VCaP (cell line): ENCODE data around the gene DNER.

Experiments
- H3K27ac ChIP-seq: fragments of 450-650 bp; 2 replicates; pipeline ENCODE4 v1.5.1; 2017
- TF ChIP-seq, protein P1 (sequence below): fragments of 450-650 bp; conservative IDR thresholded peaks from 2 replicates; pipeline ENCODE4 v1.5.1; 2017; ENCODE audit warnings: mild to moderate bottlenecking, moderate library complexity

The DNER gene

DNA sequence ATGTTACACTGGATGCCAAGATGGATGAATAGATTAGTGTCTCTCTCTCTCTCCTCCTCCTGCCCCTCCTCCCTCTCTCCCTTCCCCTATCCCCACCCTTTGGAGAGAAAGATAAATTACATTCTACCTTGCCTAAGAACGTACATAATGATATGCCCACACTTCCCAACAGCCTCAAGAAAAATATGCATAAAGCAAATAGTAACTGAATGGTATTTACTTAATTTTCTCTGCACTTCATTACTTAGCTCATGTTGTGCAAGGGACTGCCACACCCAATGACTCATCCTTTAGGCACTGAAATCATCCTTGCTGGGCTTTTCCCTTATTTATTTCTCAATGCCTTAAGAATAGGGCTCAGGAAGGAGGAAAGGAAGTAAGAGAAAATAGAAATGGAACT is 306.0 kb downstream of the DNER start:
- H3K27ac ChIP-seq: no peak overlapping the region
- TF ChIP-seq, protein P1, sequence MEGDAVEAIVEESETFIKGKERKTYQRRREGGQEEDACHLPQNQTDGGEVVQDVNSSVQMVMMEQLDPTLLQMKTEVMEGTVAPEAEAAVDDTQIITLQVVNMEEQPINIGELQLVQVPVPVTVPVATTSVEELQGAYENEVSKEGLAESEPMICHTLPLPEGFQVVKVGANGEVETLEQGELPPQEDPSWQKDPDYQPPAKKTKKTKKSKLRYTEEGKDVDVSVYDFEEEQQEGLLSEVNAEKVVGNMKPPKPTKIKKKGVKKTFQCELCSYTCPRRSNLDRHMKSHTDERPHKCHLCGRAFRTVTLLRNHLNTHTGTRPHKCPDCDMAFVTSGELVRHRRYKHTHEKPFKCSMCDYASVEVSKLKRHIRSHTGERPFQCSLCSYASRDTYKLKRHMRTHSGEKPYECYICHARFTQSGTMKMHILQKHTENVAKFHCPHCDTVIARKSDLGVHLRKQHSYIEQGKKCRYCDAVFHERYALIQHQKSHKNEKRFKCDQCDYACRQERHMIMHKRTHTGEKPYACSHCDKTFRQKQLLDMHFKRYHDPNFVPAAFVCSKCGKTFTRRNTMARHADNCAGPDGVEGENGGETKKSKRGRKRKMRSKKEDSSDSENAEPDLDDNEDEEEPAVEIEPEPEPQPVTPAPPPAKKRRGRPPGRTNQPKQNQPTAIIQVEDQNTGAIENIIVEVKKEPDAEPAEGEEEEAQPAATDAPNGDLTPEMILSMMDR: no peak

DNA sequence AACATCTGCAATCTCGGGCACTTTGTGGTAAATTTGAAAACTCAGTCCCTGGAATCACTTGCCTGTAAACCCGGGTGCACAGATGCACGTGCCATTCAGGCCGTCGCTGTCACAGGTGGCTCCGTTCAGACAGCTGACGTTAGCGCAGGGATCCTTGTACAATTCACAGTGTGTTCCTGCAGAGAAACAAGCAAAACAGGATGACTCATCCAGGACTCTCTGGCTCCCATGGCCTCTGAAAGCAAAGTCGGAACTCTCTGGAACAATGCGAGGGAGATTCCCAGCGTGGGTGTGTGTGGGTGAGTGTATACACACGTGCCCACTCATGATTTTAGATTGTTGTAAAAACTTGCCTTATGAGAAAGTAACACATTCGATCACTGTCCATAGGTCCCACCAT is 307.2 kb downstream of the DNER start:
- H3K27ac ChIP-seq: no peak overlapping the region
- TF ChIP-seq, protein P1: no peak

DNA sequence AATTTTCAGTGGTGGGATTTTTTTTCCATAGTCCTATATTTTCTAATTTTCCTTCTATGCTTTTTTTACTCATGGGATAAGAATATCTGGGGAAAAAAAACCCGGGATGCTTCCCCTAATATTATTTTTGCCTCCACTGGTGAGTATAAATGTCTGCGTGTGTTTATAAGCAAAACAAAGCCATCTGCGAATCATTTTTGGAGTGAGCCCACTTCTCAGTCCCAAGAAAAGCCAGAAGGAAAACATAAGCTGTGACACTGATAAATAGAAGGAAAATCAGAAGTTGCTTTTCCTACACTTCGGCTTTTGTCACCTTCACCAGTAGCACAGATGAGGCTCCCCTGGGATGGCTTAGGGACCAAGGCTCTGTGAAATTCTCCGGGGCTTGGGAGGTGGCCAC is 308.6 kb downstream of the DNER start:
- TF ChIP-seq, protein P1: no peak

DNA sequence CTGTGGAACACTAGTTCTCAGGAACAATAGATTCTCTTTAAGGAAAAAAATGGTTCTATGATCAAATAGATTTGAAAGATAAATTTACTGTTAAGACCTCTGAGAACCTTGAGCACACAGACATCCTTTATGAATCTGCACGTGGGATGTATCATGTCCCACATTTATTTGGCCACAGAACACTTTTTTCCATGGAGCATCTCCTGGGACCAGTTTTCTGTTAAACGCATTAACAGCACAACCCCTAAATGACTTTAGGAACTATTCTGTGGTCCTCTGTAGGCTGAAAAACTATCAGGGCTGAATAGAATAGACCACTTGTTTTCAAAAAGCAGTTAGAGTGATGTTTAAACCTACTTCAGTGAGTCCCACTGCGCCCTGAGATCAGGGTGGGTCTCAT is 311.1 kb downstream of the DNER start:
- H3K27ac ChIP-seq: no peak overlapping the region

More for the DNA sequence above, 308.6 kb downstream of the DNER start:
- H3K27ac ChIP-seq: no peak overlapping the region

DNA sequence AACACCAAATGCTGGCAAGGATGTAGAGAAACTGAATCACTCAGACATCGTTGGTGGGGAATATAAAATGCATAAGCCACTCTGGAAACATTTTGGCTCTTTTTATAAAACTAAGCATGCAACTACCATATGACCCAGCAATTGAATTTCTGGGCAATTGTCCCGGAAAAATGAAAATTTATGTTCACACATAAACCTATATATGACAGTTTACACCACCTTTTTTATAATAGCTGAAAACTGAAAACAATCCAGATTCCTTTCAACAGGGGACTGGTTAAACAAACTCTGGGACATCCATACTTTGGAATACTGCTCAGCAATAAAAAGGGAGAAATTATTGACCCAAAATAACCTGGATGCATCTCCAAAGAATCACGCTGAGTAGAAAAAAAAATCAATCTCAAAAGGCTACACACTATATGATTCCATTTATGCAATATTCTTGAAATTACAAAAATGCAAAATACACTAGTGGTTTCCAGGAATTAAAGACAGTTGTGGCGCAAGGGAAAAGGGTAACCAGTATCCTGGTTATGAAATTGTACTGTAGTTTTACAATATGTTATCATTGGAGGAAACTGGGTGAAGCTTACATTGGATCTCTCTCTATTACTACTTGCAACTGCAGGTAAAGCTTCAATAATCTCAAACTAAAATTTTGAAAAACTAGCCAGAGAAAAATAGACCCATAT is 313.0 kb downstream of the DNER start:
- TF ChIP-seq, protein P1: no peak
- H3K27ac ChIP-seq: no peak overlapping the region

More for the DNA sequence above, 311.1 kb downstream of the DNER start:
- TF ChIP-seq, protein P1: no peak

DNA sequence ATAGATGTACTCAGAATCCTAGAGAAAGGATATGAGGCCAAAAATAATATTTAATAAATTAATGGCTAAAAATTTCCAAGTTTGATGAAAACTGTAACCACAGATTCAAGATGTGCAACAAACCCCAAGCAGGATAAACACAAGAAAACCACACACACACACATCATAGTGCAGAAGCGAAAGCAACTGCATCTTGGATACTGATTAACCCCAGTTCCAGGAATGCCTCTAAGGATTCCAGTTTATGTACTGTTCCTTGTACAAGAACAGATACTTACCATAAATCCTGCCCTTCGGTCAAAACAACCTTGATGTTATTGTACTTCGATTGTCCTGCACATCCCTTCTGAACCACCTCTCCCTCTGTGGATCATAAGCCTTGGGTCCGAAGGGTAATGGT is 320.4 kb downstream of the DNER start:
- TF ChIP-seq, protein P1: no peak
- no peak overlapping the region for H3K27ac ChIP-seq

DNA sequence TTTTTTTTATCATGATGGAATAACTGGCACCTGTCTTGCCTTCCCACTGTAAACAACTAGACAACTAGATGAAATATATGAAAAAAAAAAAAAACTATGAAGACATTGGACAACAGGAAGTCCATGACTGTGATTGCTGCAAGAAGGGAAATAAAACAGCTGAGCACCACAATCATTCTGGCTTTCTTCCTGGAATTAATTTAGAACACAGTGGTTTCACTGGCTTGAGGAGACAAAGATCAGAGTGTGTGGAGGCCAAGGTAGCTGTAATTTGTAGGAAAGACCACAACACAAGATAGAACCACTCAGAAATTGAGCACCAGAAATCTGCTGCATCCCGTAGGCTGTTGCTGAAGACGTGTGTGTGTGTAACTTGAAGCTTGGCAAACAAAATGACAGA is 322.2 kb downstream of the DNER start:
- TF ChIP-seq, protein P1: no peak

More for the DNA sequence above, 322.2 kb downstream of the DNER start:
- H3K27ac ChIP-seq: no peak overlapping the region
